Activated effector memory CD4-positive, alpha-beta T cell treated with Interleukin-2 at 50 U/mL for 16 hours (primary cell): Measurements from ENCODE around the gene DOCK3.
A peak's percentile ranks its signal among the peaks of the same experiment; 100 is the strongest.
"Not testable (repeated sequence)": the region's sequence is repeated elsewhere in the genome, so short reads cannot be mapped to it uniquely, and the experiment has no call there.

ENCODE experiments used
- DNase-seq: peaks from one replicate; pipeline ENCODE4 v3.0.0-alpha.2; 2020

Gene DOCK3

GRCh38 chr3:51002495-51002894, 327.8 kb downstream of the DOCK3 start:
- DNase-seq: no peak

GRCh38 chr3:51004235-51004634, 329.5 kb downstream of the DOCK3 start:
- no peak for DNase-seq

DNA sequence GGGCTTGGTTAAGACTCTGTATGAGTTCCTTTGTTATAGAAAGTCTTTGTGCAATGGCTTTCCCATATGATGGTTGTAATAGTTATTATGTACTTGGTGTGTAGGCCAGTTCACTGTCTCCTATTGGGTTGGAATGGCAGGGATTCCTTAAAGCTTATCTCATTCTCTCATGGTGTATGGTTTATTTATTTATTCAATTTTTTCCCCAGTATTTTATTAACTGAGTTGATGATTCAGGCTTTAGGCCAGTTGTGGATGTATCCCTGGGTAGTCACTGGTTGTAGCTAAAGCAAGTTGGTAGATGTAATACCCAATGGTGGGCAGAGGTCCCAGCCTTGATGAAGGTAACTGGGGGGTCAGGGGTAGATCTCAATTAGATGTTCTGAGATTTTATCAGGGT, 349.4 kb downstream of the DOCK3 start:
- no peak for DNase-seq

DNA sequence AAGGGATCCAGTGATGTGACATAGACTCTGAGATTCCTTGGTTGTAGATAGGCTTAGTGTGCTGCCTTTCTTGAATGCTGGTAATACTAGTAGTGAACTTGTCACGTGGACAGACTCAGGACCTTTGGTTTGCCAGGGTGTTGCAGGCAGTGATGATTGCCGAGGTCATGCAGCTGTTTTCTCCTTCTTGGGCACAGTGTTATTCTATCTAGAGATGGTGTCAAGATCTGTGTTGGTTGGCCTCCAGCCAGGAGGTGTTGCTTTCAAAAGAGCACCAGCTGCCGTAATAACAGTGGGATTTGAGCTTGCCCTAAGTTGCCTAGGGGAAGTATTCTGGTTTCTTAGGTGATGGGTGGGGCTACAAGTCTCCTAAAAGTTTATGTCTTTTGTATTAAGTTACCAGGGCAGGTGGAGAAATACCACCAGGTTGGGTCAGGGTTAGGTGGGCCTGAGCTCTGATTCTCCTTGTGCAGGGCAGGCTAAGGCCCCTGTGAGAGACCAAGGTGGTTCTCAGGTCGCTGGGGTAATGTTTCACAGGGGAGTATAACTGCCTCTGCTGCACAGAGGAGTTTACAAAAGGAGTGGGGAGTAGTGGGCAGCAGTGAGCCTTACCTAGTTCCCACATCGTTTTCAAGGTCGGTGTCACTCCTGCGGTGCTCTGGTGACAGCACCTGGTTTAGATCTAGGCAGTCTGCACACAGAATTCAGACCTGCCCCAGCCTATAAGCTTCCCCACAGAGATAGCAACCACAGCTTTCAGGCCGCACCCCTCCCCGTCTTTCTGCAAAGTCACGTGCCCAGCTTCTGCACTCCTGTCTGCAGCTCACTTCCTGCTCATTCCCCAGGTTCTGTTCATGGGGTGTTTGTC, 350.3 kb downstream of the DOCK3 start:
- peak; percentile 69 for DNase-seq

DNA sequence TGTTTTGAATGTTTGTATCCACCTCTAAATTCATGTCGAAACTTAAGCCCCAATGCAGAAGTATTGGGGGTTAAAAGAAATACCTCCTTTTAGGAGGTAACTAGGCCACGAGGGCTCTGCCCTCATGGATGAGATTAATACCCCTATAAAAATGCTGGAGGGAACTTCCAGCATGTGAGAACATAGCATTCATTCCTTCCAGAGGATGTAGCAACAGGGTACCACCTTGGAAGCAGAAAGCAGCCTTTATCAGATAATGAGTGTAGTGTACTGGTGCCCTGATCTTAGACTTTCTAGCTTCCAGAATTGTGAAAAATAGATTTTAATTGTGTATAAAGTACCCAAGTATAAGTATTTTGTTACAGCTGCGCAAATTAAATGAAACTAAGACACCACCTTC, 356.9 kb downstream of the DOCK3 start:
- DNase-seq: no peak

DNA sequence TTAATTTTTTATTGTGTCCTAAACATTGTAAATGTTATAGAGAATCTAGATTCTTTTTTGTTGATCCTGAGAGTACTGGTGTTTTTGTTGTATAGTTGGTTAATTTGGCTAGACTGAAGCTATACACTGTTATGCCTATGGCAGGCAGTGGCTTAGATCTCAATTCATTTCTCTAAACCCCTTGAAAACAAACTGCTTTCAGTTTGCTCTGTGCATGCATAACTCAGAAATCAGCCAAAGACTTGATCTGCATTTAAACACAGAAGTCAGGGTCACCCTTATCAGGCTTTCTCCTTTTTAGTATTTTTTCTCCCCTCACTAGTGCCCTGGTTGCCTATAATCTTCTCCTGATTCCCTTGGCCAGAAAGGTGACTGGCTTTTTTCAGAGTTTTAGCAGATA, 360.9 kb downstream of the DOCK3 start:
- DNase-seq: no peak

- DNase-seq: no peak
These were observed 370.3 kb downstream of the DOCK3 start for GRCh38 chr3:51044982-51045381.

GRCh38 chr3:51052562-51052961, 377.8 kb downstream of the DOCK3 start:
- no peak for DNase-seq

- no peak for DNase-seq
These were observed 382.4 kb downstream of the DOCK3 start for GRCh38 chr3:51057121-51057520.

DNA sequence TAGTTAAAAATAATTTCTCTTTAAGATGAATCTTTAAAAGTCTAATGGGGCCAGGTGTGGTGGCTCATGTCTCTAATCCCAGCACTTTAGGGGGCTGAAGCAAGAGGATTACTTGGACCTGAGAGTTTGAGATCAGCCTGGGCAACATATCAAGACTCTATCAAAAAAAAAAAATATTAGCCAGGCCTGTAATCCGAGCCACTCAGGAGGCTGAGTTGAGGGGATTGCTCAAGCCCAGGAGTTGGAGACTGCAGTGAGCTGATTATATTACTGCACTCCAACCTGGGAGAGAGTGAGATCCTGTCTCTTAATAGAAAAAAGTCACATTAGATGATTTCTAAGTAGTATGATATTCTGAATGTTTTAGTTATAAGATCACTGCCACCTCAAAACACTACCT, 388.3 kb downstream of the DOCK3 start:
- no peak for DNase-seq

GRCh38 chr3:51075221-51075775, 400.6 kb downstream of the DOCK3 start:
- no peak for DNase-seq

DNA sequence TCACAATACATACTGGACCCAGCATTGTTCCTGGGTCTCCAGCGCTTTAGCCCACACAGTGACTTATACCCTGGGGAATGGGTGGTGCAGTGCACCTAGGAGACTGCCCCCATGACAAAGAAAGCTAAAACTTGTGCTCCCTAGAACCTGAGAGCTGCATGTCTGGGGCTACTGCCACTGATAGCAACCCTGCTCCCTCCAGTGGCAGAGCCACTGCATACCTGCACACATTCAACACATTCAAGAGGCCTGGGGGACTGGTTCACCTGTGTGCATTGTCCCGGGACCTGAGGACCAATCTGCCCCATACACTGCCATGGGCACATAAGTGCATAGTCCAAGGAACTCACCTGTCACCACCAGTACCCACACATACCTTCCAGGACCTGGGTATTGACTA, 407.6 kb downstream of the DOCK3 start:
- DNase-seq: no peak

- DNase-seq: no peak
These were observed 408.8 kb downstream of the DOCK3 start for GRCh38 chr3:51083490-51083889.

GRCh38 chr3:51092141-51092540, 417.4 kb downstream of the DOCK3 start:
- DNase-seq: not testable (repeated sequence)

DNA sequence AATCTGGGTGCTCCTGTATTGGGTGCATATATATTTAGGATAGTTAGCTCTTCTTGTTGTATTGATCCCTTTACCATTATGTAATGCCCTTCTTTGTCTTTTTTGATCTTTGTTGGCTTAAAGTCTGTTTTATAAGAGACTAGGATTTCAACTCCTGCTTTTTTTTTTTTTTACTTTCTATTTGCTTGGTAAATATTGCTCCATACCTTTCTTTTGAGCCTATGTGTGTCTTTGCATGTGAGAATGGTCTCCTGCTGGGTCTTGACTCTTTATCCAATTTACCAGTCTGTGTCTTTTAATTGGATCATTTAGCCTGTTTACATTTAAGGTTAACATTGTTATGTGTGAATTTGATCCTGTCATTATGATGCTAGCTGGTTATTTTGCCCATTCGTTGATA, 420.1 kb downstream of the DOCK3 start:
- DNase-seq: not testable (repeated sequence)

DNA sequence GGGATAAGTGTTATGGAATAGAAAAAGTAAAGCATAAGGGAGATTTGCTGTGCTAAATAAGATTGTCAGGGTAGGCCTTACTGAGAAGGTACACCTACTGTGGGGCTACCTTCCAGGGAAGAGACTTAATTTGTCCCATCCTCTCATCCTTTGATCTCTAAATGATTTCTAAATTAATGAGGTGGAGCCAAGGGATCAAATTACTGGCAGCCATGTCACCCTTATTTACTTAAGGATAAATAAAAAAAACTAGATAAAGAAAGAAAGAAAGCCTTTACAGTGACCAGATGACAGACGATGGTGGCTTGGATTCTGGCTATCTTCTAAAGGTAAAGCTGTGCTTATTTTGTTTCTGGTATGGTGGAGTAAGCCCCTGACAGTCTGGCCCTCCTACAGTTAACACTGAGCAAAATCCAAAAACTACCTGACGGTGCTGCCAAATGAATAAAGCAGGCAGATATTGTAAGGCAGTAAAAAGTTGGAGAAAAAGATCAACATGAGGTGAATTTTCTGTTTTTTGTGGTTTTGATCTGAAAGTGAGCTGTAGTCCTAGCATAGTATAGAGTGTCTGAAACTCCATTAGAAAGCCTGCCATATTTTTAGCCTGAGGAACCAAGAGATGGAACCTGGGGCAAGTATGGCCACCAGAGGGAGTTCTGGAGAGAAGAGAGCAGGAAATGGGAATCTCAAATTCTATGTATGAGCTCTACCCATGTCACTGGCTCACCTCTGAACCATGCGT, 425.2 kb downstream of the DOCK3 start:
- DNase-seq: no peak

DNA sequence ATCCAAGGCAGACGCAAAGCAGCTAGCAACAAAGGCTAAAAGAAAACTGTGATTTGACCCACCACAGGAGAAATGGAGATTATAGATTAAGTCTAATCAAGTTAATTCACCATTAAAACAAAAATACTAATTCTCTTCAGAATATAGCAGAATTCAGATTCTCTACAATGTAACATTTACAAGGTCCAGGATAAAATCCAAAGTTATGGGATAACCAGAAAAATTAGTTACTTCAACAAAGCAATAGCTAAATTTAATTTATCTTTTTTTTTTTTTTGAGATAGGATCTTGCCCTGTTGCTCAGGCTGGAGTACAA, 425.8 kb downstream of the DOCK3 start:
- DNase-seq: no peak

DNA sequence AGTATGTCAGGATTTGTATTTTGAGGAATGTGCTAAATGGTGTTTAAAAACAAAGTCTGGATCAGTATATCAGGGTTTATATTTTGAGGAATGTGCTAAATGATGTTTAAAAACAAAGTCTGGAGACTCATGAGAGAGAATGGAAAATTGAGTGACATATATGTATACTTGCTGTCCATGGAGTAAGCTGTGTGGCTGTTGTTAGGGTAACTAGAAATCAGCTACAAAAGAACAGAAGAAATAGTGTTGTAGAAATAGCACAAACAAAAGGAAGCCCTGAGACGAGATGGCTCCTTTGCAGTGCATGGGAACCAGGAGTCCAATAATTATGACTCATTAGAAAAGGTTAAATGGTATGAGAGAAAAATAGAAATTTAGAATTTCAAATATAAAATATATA, 427.7 kb downstream of the DOCK3 start:
- DNase-seq: no peak

- no peak for DNase-seq
These were observed 431.6 kb downstream of the DOCK3 start for GRCh38 chr3:51106242-51106876.

- no peak for DNase-seq
These were observed 435.9 kb downstream of the DOCK3 start for GRCh38 chr3:51110586-51110985.

- no peak for DNase-seq
These were observed 448.2 kb downstream of the DOCK3 start for GRCh38 chr3:51122944-51123343.

DNA sequence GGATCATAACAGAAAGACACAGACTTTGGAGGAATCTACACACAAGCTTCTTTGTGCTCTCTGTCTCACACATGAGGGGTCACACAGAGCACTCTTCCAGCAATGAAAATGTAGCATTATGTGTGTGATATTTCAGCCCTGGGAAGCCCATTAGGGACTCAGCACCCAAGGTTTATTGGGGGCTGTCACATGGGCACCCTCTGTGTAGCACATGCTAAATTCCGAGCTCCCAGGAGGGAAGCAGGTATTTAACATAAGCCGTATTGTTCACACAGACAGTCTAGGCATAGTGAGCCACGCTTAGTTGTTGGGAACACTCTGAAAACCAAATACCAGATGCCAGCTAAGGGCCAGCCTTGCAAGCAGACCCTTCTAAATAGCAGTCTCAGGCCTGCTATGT, 448.8 kb downstream of the DOCK3 start:
- DNase-seq: no peak

GRCh38 chr3:51131607-51132006, 456.9 kb downstream of the DOCK3 start:
- not testable (repeated sequence) for DNase-seq

DNA sequence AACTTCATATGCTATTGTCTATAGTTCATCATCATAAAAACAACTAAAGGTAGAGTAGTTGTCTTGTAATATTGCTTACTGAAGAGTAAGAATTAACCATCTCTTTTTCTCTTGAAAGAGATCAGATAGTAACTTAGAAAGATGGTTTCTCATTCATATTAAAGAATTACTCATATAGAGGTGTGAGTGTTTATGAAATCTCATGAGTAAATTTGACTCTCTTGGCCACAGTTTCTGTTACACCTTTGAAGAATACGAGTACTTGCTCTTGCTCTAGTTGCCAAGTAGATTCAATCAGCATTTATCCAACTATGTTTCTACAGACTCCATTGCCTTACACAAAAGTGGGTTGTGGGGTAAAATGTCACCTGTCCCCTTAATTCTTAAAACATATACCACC, 463.0 kb downstream of the DOCK3 start:
- no peak for DNase-seq
